ENCODE data around the gene KCNC4. TPM values are rescaled to one million over a fixed set of nuclear protein-coding genes. Genes with fewer than 3 reads are reported as not detected.

The KCNC4 gene
- total and polyA plus RNA-seq, 2 of the 13 experiments (the other 11 are each of a cell fraction or from before 2014, with no cell fraction given), result 0.24 to 0.66 TPM

DNA sequence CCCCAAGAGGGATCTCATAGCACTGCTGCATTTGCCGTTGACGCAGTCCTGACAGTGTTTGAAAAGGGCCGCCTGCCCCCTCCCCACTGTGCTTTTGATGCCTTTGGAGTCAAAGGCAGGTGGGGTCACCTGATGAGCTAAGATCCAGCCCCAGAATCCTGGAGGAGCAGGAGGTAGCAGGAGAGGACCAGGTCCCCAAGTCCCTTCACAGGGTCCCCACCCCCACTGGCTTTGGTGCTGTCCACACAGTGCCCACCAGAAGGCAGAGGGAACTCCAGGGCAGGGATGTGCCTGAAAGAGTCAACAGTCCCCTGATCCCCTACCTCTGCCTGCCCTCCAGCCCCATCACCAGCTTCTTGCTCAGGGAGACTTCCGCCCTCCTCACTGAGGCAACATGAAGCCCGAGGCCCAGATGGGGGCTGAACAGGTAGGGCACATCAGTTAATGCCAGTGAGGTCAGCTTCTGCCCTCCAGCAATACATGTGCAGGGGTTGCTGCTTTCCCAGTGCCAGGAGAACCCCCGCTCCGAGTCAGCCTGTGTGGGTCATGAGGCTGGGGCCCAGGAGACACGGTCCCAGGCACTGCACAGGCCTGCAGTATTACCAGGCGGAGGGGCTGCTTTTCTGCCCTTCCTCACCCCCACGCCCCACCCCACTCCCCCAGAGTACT is 8.8 kb upstream of the KCNC4 start:
- no TSS peak for BruUV-seq (replicated peaks)
- no peaks in the 10 kb centered on the region for H3K79me2 ChIP-seq (ENCODE audit: insufficient read depth, low read length)
- H2AFZ ChIP-seq (ENCODE audit: low read length), result no peak overlapping the region
- H3K4me2 ChIP-seq (ENCODE audit: low read depth, low read length), result no peak overlapping the region
- WGBS (ENCODE audit: low lambda C conversion rate), result no CpG with 5 or more reads among the region's 10 CpGs
- in situ Hi-C loops (cut with HindIII; ENCODE audit: extremely low pct_ligation_motif_present, low pct_unique_long_range_greater_than_20kb) (loop anchor here (5.0 to 10.0 kb wide), 2 partner anchors 261 to 294 kb away; no protein-coding TSS in a partner anchor), intact Hi-C loops (cut with micrococcal nuclease; ENCODE audit: unreplicated experiment) (no loop called here)
- TF ChIP-seq, protein P1, sequence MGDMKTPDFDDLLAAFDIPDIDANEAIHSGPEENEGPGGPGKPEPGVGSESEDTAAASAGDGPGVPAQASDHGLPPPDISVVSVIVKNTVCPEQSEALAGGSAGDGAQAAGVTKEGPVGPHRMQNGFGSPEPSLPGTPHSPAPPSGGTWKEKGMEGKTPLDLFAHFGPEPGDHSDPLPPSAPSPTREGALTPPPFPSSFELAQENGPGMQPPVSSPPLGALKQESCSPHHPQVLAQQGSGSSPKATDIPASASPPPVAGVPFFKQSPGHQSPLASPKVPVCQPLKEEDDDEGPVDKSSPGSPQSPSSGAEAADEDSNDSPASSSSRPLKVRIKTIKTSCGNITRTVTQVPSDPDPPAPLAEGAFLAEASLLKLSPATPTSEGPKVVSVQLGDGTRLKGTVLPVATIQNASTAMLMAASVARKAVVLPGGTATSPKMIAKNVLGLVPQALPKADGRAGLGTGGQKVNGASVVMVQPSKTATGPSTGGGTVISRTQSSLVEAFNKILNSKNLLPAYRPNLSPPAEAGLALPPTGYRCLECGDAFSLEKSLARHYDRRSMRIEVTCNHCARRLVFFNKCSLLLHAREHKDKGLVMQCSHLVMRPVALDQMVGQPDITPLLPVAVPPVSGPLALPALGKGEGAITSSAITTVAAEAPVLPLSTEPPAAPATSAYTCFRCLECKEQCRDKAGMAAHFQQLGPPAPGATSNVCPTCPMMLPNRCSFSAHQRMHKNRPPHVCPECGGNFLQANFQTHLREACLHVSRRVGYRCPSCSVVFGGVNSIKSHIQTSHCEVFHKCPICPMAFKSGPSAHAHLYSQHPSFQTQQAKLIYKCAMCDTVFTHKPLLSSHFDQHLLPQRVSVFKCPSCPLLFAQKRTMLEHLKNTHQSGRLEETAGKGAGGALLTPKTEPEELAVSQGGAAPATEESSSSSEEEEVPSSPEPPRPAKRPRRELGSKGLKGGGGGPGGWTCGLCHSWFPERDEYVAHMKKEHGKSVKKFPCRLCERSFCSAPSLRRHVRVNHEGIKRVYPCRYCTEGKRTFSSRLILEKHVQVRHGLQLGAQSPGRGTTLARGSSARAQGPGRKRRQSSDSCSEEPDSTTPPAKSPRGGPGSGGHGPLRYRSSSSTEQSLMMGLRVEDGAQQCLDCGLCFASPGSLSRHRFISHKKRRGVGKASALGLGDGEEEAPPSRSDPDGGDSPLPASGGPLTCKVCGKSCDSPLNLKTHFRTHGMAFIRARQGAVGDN (CRISPR knock-in tag; IDR thresholded peaks at IDR 0.05), result no peak
- TF ChIP-seq MED13 (CRISPR knock-in tag; IDR thresholded peaks at IDR 0.05), result no peak
- TF ChIP-seq PPARG (CRISPR knock-in tag; conservative IDR thresholded peaks at IDR 0.05), result no peak
- no peak for TF ChIP-seq ZNF615 (CRISPR knock-in tag; IDR thresholded peaks at IDR 0.05; ENCODE audit: borderline replicate concordance)
- CTCF ChIA-PET (ENCODE audit: low intra/inter-chr PET ratio, low total read pairs), result no interaction called here
- H3K27me3 ChIP-seq (ENCODE audit: control insufficient read depth in 1 of 2, insufficient read depth in 2 of 2, low read length in 2 of 2), result peaks cover 3 to 29% of the 10 kb centered on the region in 2 experiments; a peak in 3 of 5 replicates
- H3K4me1 ChIP-seq (ENCODE audit: insufficient read depth, low read length), result no peaks in the 10 kb centered on the region
- H4K20me1 ChIP-seq (ENCODE audit: insufficient read depth, low read length), result no peaks in the 10 kb centered on the region; the same call in 1 of the 2 replicates
- ATAC-seq (no peak), FAIRE-seq (no peak), DNase-seq (ENCODE audit: low spot score) (no peak)
- H3K4me3 ChIP-seq (replicated peaks in 1 of 3; ENCODE audit: insufficient read depth in 1 of 3, low read depth in 2 of 3, low read length in 3 of 3), result no peak overlapping the region
- no peak overlapping the region for H3K27ac ChIP-seq (ENCODE audit: extremely low read length, insufficient read depth, low read length)
- POLR2A ChIA-PET, result interaction anchor here (0.7 kb wide), 1 partner anchor 111 kb away, joined by 3 read pairs; no protein-coding TSS in a partner anchor
- H3K9ac ChIP-seq (ENCODE audit: insufficient read depth, low read depth, low read length), result no peak overlapping the region
- H3K36me3 ChIP-seq (replicated peaks in 1 of 2; ENCODE audit: control insufficient read depth in 1 of 2, insufficient read depth in 2 of 2, low read length in 2 of 2), result no peaks in the 10 kb centered on the region
- H3K9me3 ChIP-seq (ENCODE audit: low read length), result no peaks in the 10 kb centered on the region
